ENCODE results near the gene TSACC.

The TSACC gene

GRCh38 chr1:156394082-156394481 is 55.8 kb downstream of the TSACC start:
- DNase-seq (ENCODE audit: low read depth), result no peak

GRCh38 chr1:156394835-156395461 is 56.6 kb downstream of the TSACC start:
- DNase-seq (ENCODE audit: low read depth), result no peak

Data from fibroblast of the conjunctiva (primary cell).